Neural progenitor cell (in vitro differentiated cells): Measurements from ENCODE around the gene SLC9A3. TPM values are rescaled to one million over a fixed set of nuclear protein-coding genes. Genes with fewer than 3 reads are reported as not detected.

Experiments
- DNase-seq: peaks from one replicate; pipeline ENCODE4 v3.0.0-alpha.2; 2016; ENCODE audit warnings: low spot score
- H2AFZ ChIP-seq: fragments of 200-600 bp; sonication (generic); replicated peaks from 2 replicates; pipeline ENCODE4 v1.6.1; 2016; ENCODE audit warnings: antibody characterized with exemption
- H3F3A ChIP-seq: fragments of 200-600 bp; sonication (generic); 2 replicates; pipeline ENCODE4 v1.6.1; 2016; ENCODE audit warnings: antibody characterized with exemption, low read depth
- H3K27ac ChIP-seq: fragments of 200-600 bp; sonication (generic); 2 replicates; pipeline ENCODE4 v1.5.1; 2016; ENCODE audit warnings: mild to moderate bottlenecking
- H3K27me3 ChIP-seq: fragments of 200-600 bp; sonication (generic); 2 replicates; pipeline ENCODE4 v1.6.1; 2016; ENCODE audit warnings: mild to moderate bottlenecking, moderate library complexity
- H3K36me3 ChIP-seq: fragments of 200-600 bp; sonication (generic); 2 replicates; pipeline ENCODE4 v1.5.1; 2016
- H3K4me1 ChIP-seq: fragments of 200-600 bp; sonication (generic); 2 replicates; pipeline ENCODE4 v1.6.1; 2016; ENCODE audit warnings: mixed run types
- H3K4me2 ChIP-seq: fragments of 200-600 bp; sonication (generic); 2 replicates; pipeline ENCODE4 v1.6.1; 2016
- H3K4me3 ChIP-seq: fragments of 200-600 bp; sonication (generic); 2 replicates; pipeline ENCODE4 v1.5.1; 2016
- H3K79me2 ChIP-seq: fragments of 200-600 bp; sonication (generic); 2 replicates; pipeline ENCODE4 v1.6.1; 2016; ENCODE audit warnings: low read depth
- H3K9ac ChIP-seq: fragments of 200-600 bp; sonication (generic); 2 replicates; pipeline ENCODE4 v1.6.1; 2016
- H3K9me3 ChIP-seq: fragments of 200-600 bp; sonication (generic); 2 replicates; pipeline ENCODE4 v1.5.1; 2016; ENCODE audit warnings: low read depth
- H4K20me1 ChIP-seq: fragments of 200-600 bp; sonication (generic); 2 replicates; pipeline ENCODE4 v1.6.1; 2016; ENCODE audit warnings: low read depth
- H3K27ac Mint-ChIP-seq: 3 replicates; pipeline ENCODE4 v1.8.0; 2021; ENCODE audit warnings: mixed read lengths
- H3K27me3 Mint-ChIP-seq: 2 replicates; pipeline ENCODE4 v1.8.0; 2022; ENCODE audit warnings: low read depth, mild to moderate bottlenecking, inconsistent platforms, moderate library complexity, mixed read lengths; ENCODE audit not compliant: insufficient read depth
- H3K36me3 Mint-ChIP-seq: 3 replicates; pipeline ENCODE4 v1.8.0; 2021; ENCODE audit warnings: mixed read lengths
- H3K4me1 Mint-ChIP-seq: 3 replicates; pipeline ENCODE4 v1.8.0; 2021; ENCODE audit warnings: mixed read lengths
- H3K4me3 Mint-ChIP-seq: 3 replicates; pipeline ENCODE4 v1.8.0; 2021; ENCODE audit warnings: mild to moderate bottlenecking, moderate library complexity, mixed read lengths
- H3K9me3 Mint-ChIP-seq: 3 replicates; pipeline ENCODE4 v1.8.0; 2020; ENCODE audit warnings: mixed read lengths
- EZH2 ChIP-seq: fragments of 200-600 bp; sonication (generic); IDR thresholded peaks from 2 replicates; pipeline ENCODE4 v1.6.1; 2017; ENCODE audit warnings: antibody characterized with exemption, mild to moderate bottlenecking, moderate library complexity
- EZH2phosphoT487 ChIP-seq: fragments of 200-600 bp; sonication (generic); IDR thresholded peaks from 2 replicates; pipeline ENCODE4 v1.6.1; 2017; ENCODE audit warnings: antibody characterized with exemption
- total RNA-seq: library from RNA; depleted of rRNA; stranded (reverse); fragments of >200 nt; gene quantifications from 2 replicates; pipeline ENCODE4 v1.2.3, GENCODE V29; 2015; ENCODE audit warnings: low replicate concordance
- TF ChIP-seq, protein P1 (sequence below): fragments of 200-600 bp; sonication (generic); IDR thresholded peaks from 2 replicates; pipeline ENCODE4 v1.5.1; 2017; ENCODE audit warnings: antibody characterized with exemption, mild to moderate bottlenecking

The SLC9A3 gene
- total RNA-seq, 1 donor from 2014 or later = 1.4 TPM

- Mint-ChIP-seq H3K9me3 (no peaks in the 10 kb centered on the region), H3K4me3 (peak overlapping the region; percentile 46), H3K36me3 (no peaks in the 10 kb centered on the region), H3K27ac (peak overlapping the region; percentile 57), H3K27me3 (peaks cover 5% of the 10 kb centered on the region), H3K4me1 (peaks cover 28% of the 10 kb centered on the region)
- Histone ChIP-seq H3K9ac (no peak overlapping the region), H2AFZ (no peak overlapping the region), H3F3A (no peaks in the 10 kb centered on the region), H3K9me3 (no peaks in the 10 kb centered on the region), H3K27me3 (no peaks in the 10 kb centered on the region), H3K4me1 (peaks cover 6% of the 10 kb centered on the region), H3K4me2 (no peak overlapping the region), H3K4me3 (no peak overlapping the region), H3K27ac (no peak overlapping the region), H4K20me1 (no peaks in the 10 kb centered on the region), H3K79me2 (no peaks in the 10 kb centered on the region), H3K36me3 (no peaks in the 10 kb centered on the region)
- TF ChIP-seq, protein P1, sequence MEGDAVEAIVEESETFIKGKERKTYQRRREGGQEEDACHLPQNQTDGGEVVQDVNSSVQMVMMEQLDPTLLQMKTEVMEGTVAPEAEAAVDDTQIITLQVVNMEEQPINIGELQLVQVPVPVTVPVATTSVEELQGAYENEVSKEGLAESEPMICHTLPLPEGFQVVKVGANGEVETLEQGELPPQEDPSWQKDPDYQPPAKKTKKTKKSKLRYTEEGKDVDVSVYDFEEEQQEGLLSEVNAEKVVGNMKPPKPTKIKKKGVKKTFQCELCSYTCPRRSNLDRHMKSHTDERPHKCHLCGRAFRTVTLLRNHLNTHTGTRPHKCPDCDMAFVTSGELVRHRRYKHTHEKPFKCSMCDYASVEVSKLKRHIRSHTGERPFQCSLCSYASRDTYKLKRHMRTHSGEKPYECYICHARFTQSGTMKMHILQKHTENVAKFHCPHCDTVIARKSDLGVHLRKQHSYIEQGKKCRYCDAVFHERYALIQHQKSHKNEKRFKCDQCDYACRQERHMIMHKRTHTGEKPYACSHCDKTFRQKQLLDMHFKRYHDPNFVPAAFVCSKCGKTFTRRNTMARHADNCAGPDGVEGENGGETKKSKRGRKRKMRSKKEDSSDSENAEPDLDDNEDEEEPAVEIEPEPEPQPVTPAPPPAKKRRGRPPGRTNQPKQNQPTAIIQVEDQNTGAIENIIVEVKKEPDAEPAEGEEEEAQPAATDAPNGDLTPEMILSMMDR = no peak
- TF ChIP-seq EZH2phosphoT487 = no peak
- DNase-seq = no peak
Observed at GRCh38 chr5:540071-540905, 16.0 kb upstream of the SLC9A3 start.

- Mint-ChIP-seq H3K27me3 (peaks cover 5% of the 10 kb centered on the region), H3K9me3 (no peaks in the 10 kb centered on the region), H3K27ac (no peak overlapping the region), H3K4me3 (no peak overlapping the region), H3K4me1 (peaks cover 28% of the 10 kb centered on the region), H3K36me3 (no peaks in the 10 kb centered on the region)
- Histone ChIP-seq H4K20me1 (no peaks in the 10 kb centered on the region), H3K4me1 (peaks cover 6% of the 10 kb centered on the region), H3F3A (no peaks in the 10 kb centered on the region), H3K79me2 (no peaks in the 10 kb centered on the region), H3K36me3 (no peaks in the 10 kb centered on the region), H3K4me3 (no peak overlapping the region), H3K9ac (no peak overlapping the region), H3K27me3 (no peaks in the 10 kb centered on the region), H3K4me2 (no peak overlapping the region), H3K9me3 (no peaks in the 10 kb centered on the region), H2AFZ (no peak overlapping the region), H3K27ac (no peak overlapping the region)
- TF ChIP-seq, protein P1 = no peak
- TF ChIP-seq EZH2 (no peak), EZH2phosphoT487 (no peak)
- DNase-seq = no peak
Observed at GRCh38 chr5:539469-540070, 15.3 kb upstream of the SLC9A3 start.

GRCh38 chr5:538801-539468, 14.7 kb upstream of the SLC9A3 start:
- H2AFZ ChIP-seq = no peak overlapping the region
- Mint-ChIP-seq H3K27ac (no peak overlapping the region), H3K27me3 (peaks cover 5% of the 10 kb centered on the region), H3K4me3 (no peak overlapping the region), H3K9me3 (no peaks in the 10 kb centered on the region), H3K4me1 (peaks cover 30% of the 10 kb centered on the region), H3K36me3 (no peaks in the 10 kb centered on the region)
- H3K9me3 ChIP-seq = no peaks in the 10 kb centered on the region
- TF ChIP-seq EZH2 (no peak), EZH2phosphoT487 (no peak)
- TF ChIP-seq, protein P1 = no peak
- no peaks in the 10 kb centered on the region for H3K27me3 ChIP-seq
- no peak overlapping the region for H3K4me2 ChIP-seq
- H3F3A ChIP-seq = no peaks in the 10 kb centered on the region
- no peak for DNase-seq
- peaks cover 6% of the 10 kb centered on the region for H3K4me1 ChIP-seq
- no peak overlapping the region for H3K9ac ChIP-seq
- no peaks in the 10 kb centered on the region for H4K20me1 ChIP-seq
- H3K36me3 ChIP-seq = no peaks in the 10 kb centered on the region
- no peak overlapping the region for H3K4me3 ChIP-seq
- no peaks in the 10 kb centered on the region for H3K79me2 ChIP-seq
- no peak overlapping the region for H3K27ac ChIP-seq
